ENCODE data around the gene TMOD1.

- no peak for TF ChIP-seq ZNF263 (CRISPR knock-in tag; IDR thresholded peaks at IDR 0.05; ENCODE audit: borderline replicate concordance)
- no peak for TF ChIP-seq POLR2A (conservative IDR thresholded peaks at IDR 0.05)
- TF ChIP-seq CBX8 (IDR thresholded peaks at IDR 0.05; ENCODE audit: borderline replicate concordance, extremely low read depth, low read depth, low read length, poor library complexity, severe bottlenecking), result no peak
- no peak for TF ChIP-seq EZH2 (IDR thresholded peaks at IDR 0.05; ENCODE audit: borderline replicate concordance, low read depth, low read length)
- TF ChIP-seq NR0B1 (IDR thresholded peaks at IDR 0.05; ENCODE audit: partially characterized antibody), result no peak
- no peak for TF ChIP-seq HMGN3 (IDR thresholded peaks at IDR 0.05; ENCODE audit: borderline replicate concordance, extremely low read depth, insufficient read length, low read depth, low read length)
- no peak for TF ChIP-seq NONO (IDR thresholded peaks at IDR 0.05; ENCODE audit: low read depth in 2 of 2, low read length in 1 of 2)
- TF ChIP-seq DNMT1 (IDR thresholded peaks at IDR 0.05), result no peak
- no peak for TF ChIP-seq POLR2AphosphoS5 (IDR thresholded peaks at IDR 0.05; ENCODE audit: control insufficient read depth, insufficient read depth, low read depth, low read length)
- TF ChIP-seq BRCA1 (IDR thresholded peaks at IDR 0.05), result no peak
- TF ChIP-seq BRCA1 (CRISPR knock-in tag; IDR thresholded peaks at IDR 0.05), result no peak
- no peak for TF ChIP-seq ATF4 (CRISPR knock-in tag; IDR thresholded peaks at IDR 0.05)
- TF ChIP-seq CC2D1A (IDR thresholded peaks at IDR 0.05), result no peak
- TF ChIP-seq CGGBP1 (CRISPR knock-in tag; IDR thresholded peaks at IDR 0.05), result no peak
Measured at GRCh38 chr9:97627624-97628023, 126.2 kb downstream of the TMOD1 start.

Measured in K562 (cell line).